SJSA1 (cell line): Measurements from ENCODE around the gene ZDHHC20. TPM values are rescaled to one million over a fixed set of nuclear protein-coding genes. Genes with fewer than 3 reads are reported as not detected.

Source experiments
- total RNA-seq: library from RNA; depleted of rRNA; stranded (reverse); fragments of >200 nt; shearing (Covaris generic); gene quantifications from 2 replicates; pipeline ENCODE4 v1.2.3, GENCODE V29; 2014; rRNA removed

ZDHHC20 gene
- total RNA-seq, 1 experiment from 2014 or later = 67.6 TPM

Other genes with a start within 250 kb of the ZDHHC20 start
- 69.7 TPM in 2 replicates for gene MICU2, start 144.9 kb upstream of the ZDHHC20 start, total RNA-seq
- gene FGF9, start 211.8 kb upstream of the ZDHHC20 start, total RNA-seq = 0.26 TPM in 1 of 2 replicates, not detected in the other